Head of caudate nucleus (tissue), 42 donors: ENCODE measurements around the gene S100A13.
A peak's percentile ranks its signal among the peaks of the same experiment; 100 is the strongest.
"Not testable (repeated sequence)": the region's sequence is repeated elsewhere in the genome, so short reads cannot be mapped to it uniquely, and the experiment has no call there.

Source experiments
- DNase-seq, 42 donors: peaks; one replicate each; pipeline versions ENCODE4 v3.0.0 to v3.0.0-alpha.2; 2020 to 2021; ENCODE audit warnings: mixed read lengths in 7 of 42
- intact Hi-C: fragments of 100-400 bp; cut with DNase I; formaldehyde crosslinking; loops from one replicate; pipeline ENCODE4 v1.15.0; 2022

S100A13 gene

GRCh38 chr1:153583976-153584375, 43.3 kb downstream of the S100A13 start:
- no peak for DNase-seq
- intact Hi-C loops, result no loop called here

GRCh38 chr1:153583514-153583913, 43.8 kb downstream of the S100A13 start:
- intact Hi-C loops, DNase-seq: not testable (repeated sequence)

- intact Hi-C loops, DNase-seq: not testable (repeated sequence)
Measured at GRCh38 chr1:153582836-153583235, 44.5 kb downstream of the S100A13 start.

- no peak for DNase-seq
- intact Hi-C loops, result no loop called here
Measured at GRCh38 chr1:153578936-153579335, 48.4 kb downstream of the S100A13 start.

GRCh38 chr1:153578490-153578889, 48.8 kb downstream of the S100A13 start:
- no peak for DNase-seq
- intact Hi-C loops, result no loop called here

- intact Hi-C loops, result loop anchor here (2.0 kb wide), 1 partner anchor 51 kb away; the partner anchor contains the start of gene S100A1
Measured at GRCh38 chr1:153577624-153578051, 49.7 kb downstream of the S100A13 start.

GRCh38 chr1:153577138-153577537, 50.2 kb downstream of the S100A13 start:
- no peak for DNase-seq

More at GRCh38 chr1:153577624-153578051, 49.7 kb downstream of the S100A13 start:
- DNase-seq, result peak in 20 of 42 donors; percentile 11 to 68 (median 45)

GRCh38 chr1:153575497-153575896, 51.8 kb downstream of the S100A13 start:
- DNase-seq, intact Hi-C loops: not testable (repeated sequence)

More at GRCh38 chr1:153577138-153577537, 50.2 kb downstream of the S100A13 start:
- intact Hi-C loops, result loop anchor here (2.0 kb wide), 1 partner anchor 52 kb away; the partner anchor contains the start of gene S100A1

- intact Hi-C loops, DNase-seq: not testable (repeated sequence)
Measured at GRCh38 chr1:153575081-153575491, 52.2 kb downstream of the S100A13 start.

- intact Hi-C loops, result no loop called here
- no peak for DNase-seq
Measured at GRCh38 chr1:153573351-153573750, 54.0 kb downstream of the S100A13 start.

- intact Hi-C loops, result no loop called here
- DNase-seq, result peak; percentile 67 to 95 (median 85)
Measured at GRCh38 chr1:153572569-153573015, 54.7 kb downstream of the S100A13 start.

GRCh38 chr1:153571706-153572105, 55.6 kb downstream of the S100A13 start:
- peak in 8 of 42 donors; percentile 23 to 67 (median 36) for DNase-seq
- intact Hi-C loops, result no loop called here

GRCh38 chr1:153570874-153571273, 56.4 kb downstream of the S100A13 start:
- intact Hi-C loops, result no loop called here
- DNase-seq, result no peak

- intact Hi-C loops, result no loop called here
- no peak for DNase-seq
Measured at GRCh38 chr1:153569465-153569864, 57.8 kb downstream of the S100A13 start.
